Right ventricle myocardium inferior (tissue), 1 donor: ENCODE data around the gene MDH2. TPM values are rescaled to one million over a fixed set of nuclear protein-coding genes. Genes with fewer than 3 reads are reported as not detected.
"Not testable (repeated sequence)": the region's sequence is repeated elsewhere in the genome, so short reads cannot be mapped to it uniquely, and the experiment has no call there.

Experiments used
- ATAC-seq: fragments of 200-7000 bp; cut with Tn5 transposase; one replicate; pipeline ENCODE4 v1.9.1; 2020; ENCODE audit warnings: mild to moderate bottlenecking, moderate library complexity
- DNase-seq: peaks from one replicate; pipeline ENCODE4 v3.0.0; 2021; ENCODE audit errors: missing footprints
- intact Hi-C: fragments of 100-400 bp; cut with DNase I; formaldehyde crosslinking; loops from one replicate; pipeline ENCODE4 v1.11.0; 2022
- total RNA-seq: library from RNA; stranded (reverse); fragmentation: NEBNext Ultra II Directional; extraction: Animal tissue kit (Norgen Biotek cat#: 25700); gene quantifications from one replicate; pipeline ENCODE4 v1.2.1, GENCODE V29; 2021
- donor health status: DM: no; HTN: yes; CAD: no; lungs with severe emphysema.

Gene MDH2
- total RNA-seq, 1 donor from 2014 or later, result 688 TPM

DNA sequence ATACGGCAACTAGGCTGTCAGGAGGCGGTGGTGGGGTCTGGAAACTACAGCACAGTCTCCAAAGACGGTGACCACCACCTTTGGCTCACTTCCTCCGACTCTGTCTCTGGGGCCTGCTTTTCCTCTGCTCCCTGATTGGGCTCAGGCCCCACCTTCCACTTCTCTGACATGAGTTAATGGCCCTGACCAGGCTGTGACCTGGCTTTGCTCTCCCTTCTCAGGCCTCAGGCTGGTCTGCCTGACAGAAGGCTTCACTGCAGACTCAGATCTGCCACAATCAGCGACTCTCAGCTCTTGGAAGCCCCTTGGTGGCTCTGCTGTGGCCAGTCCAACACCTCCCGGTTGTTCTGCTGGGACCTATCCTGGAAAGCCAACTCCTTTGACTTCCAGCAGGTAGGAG, 7.8 kb upstream of the MDH2 start:
- intact Hi-C loops, result no loop called here
- ATAC-seq, result no peak
- no peak for DNase-seq

DNA sequence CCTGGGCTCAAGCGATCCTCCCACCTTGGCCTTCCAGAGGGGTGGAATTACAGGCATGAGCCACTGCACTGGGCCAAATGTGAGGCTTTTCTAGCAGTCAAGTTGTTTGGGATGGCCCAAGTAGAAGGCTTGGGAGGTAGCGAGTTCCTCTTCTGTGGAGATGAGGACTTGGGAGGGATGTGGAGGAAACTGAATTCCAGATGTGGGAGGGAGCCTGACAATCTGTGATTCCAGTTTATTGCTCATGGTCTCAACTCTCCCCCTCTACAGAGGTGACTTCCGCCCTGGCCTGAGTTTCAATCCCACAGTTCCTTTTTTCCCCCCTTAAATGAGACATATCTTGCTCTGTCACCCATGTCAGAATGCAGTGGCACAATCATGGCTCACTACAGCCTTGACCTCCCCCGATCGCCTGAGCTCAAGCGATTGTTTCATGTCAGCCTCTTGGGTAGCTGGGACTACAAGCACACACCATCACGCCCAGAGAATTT, 3.5 kb upstream of the MDH2 start:
- intact Hi-C loops, result no loop called here
- ATAC-seq, result no peak
- no peak for DNase-seq

DNA sequence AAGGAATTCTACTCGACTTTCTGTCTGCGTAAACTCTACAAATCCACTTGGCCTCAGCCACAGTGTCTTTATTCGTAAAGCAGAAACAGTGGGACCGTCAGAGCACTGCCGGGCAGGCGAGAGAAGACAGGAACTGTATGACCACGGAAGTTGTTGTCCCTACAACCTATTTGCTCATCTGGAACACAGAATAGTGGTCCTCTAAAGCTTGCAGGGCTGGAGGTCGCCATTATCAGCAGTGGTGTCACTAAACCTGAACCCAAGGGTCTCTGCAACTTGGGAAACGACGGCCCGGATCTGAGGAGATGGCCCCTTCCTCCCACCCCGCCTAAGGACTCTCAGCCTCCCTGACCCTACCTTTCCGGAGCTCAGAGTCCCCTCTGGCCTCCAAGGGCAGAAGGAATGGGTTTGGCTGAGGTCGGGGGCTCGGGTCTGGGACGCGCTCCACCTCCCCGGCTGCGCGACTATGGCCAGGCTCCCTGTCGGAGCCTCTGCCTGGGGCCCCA, 548 bp upstream of the MDH2 start:
- intact Hi-C loops, result loop anchor here (5.0 kb wide), 1 partner anchor 55 kb away; the partner anchor contains the start of gene TMEM120A

GRCh38 chr7:76048668-76048988, 722 bp downstream of the MDH2 start:
- DNase-seq (no peak), ATAC-seq (peak; percentile 41)
- intact Hi-C loops, result loop anchor here (2.0 to 5.0 kb wide), 2 partner anchors 20 to 56 kb away; partner anchors contain the start of gene TMEM120A

More for the DNA sequence above, 548 bp upstream of the MDH2 start:
- DNase-seq (no peak), ATAC-seq (peak; percentile 1)

DNA sequence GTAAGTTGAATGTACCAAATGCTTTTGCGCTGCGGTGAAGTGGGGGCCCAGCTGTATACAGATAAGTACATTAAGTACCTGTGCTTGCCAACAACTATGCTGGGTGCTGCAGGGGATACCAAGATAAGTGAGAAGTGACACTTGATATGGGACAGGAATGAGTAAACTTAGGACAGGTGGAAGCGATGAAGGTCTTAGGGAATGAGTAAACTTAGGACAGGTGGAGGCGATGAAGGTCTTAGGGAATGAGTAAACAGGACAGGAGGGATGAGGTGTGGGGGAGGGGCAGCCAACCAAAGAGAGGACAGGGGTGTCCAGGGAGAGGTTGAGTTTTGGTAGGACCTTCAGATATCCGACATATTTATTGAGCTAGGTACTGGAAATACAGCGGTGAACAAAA, 1.4 kb downstream of the MDH2 start:
- DNase-seq (no peak), ATAC-seq (no peak)
- intact Hi-C loops, result loop anchor here (2.0 to 5.0 kb wide), 2 partner anchors 20 to 57 kb away; partner anchors contain the start of gene TMEM120A

GRCh38 chr7:76050545-76050944, 2.6 kb downstream of the MDH2 start:
- intact Hi-C loops, result no loop called here
- ATAC-seq, result no peak
- DNase-seq, result no peak

DNA sequence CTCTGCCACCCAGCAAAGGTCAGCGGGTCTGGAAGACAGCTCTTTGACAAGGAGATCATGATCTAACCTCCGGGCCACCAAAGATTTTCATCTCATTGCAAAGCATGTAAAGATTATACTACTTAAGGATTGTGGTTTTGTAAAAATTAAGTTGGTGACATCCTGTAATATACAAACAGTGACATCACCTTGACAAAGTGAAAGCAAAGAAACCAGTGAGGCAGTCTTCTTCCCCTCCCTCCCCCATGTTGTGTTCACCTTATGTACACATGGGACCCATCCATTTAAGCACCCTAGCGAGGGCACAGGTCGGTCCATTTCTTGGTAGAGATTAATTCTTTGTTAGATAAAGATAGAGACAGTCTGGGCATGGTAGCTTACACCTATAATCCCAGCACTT, 3.9 kb downstream of the MDH2 start:
- ATAC-seq (no peak), DNase-seq (no peak)
- intact Hi-C loops, result no loop called here

- ATAC-seq, DNase-seq, intact Hi-C loops: not testable (repeated sequence)
Measured at GRCh38 chr7:76052681-76053080, 4.8 kb downstream of the MDH2 start.

DNA sequence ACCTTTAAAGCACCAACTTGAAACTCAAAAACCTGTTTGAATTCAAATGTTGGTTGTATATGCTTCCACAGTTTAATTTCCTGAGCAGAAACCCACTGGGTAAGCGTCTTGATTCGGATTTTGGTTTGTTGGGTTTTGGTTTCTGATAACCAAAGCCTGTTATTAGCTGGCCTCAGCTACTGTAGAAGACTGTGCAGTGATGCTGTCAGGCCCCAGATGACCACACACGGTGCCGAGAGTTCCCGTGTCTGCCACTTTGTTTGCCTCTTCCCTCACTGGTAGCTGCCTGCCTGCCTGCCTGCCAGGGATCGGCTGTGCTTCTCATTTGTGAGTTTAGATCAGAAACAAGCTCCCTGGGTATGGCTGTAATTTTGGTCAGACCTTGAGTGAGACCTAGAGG, 5.6 kb downstream of the MDH2 start:
- intact Hi-C loops, result no loop called here
- DNase-seq (no peak), ATAC-seq (no peak)

DNA sequence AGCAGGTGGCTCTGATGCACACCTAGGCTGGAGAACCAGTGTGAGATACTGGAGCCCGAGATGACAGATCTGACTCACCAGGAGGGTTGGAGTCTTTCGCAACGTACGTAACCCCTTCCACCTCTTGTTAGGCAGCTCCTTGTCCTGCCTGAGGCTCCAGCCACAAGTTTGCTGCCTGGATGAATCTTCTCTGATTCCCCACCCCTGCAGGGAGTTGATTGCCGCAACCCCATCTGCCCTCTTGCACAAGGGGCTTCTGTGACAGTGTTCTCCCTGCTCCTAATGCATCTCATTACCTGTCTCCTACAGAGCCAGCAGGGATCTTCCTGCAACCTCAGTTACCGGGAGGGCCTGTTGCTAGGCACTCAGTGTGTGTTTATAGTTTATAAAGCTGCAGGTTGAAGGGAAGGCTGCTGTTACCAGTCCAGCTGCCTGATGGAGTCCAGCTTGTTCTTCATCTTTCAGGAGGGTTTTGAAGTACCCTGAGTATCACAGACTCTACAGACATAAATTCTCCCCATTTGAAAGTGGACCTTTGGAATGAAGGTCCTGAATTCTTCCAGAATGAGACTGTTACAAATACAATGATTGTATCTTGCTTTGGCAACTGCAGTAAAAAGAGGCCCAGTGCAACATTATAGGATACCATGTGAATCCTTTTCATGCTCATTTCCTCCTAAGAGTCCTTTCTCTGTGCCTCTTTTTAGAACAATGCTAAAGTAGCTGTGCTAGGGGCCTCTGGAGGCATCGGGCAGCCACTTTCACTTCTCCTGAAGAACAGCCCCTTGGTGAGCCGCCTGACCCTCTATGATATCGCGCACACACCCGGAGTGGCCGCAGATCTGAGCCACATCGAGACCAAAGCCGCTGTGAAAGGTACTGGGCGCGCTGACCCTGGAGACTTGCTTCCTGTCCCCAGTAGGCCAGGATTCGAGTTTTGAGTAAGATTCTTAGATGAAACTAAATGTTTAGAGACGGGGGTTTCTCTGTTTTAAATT, 6.5 kb downstream of the MDH2 start:
- peak; percentile 55 for ATAC-seq
- intact Hi-C loops, result no loop called here
- no peak for DNase-seq

GRCh38 chr7:76056241-76056640, 8.3 kb downstream of the MDH2 start:
- DNase-seq (no peak), ATAC-seq (no peak)
- intact Hi-C loops, result no loop called here

- ATAC-seq (no peak), DNase-seq (no peak)
- intact Hi-C loops, result no loop called here
Measured at GRCh38 chr7:76057103-76057812, 9.4 kb downstream of the MDH2 start.

GRCh38 chr7:76057813-76058145, 9.9 kb downstream of the MDH2 start:
- DNase-seq (no peak), ATAC-seq (no peak)
- intact Hi-C loops, result no loop called here

DNA sequence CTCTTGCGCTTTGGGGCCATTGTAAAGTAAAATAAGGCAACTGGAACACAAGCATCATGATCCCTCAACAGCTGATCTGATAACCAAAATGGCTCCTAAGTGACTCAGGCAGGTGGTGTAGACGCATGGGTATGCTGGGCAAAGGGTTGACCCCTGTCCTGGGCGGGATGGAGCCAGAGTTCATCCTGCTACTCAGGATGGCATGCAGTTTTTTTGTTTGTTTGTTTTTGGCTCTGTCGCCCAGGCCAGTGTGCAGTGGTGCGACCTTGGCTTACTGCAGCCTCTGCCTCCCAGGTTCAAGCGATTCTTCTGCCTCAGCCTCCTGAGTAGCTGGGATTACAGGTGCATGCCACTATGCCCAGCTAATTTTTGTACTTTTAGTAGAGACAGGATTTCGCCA, 10.8 kb downstream of the MDH2 start:
- DNase-seq, ATAC-seq, intact Hi-C loops: not testable (repeated sequence)

DNA sequence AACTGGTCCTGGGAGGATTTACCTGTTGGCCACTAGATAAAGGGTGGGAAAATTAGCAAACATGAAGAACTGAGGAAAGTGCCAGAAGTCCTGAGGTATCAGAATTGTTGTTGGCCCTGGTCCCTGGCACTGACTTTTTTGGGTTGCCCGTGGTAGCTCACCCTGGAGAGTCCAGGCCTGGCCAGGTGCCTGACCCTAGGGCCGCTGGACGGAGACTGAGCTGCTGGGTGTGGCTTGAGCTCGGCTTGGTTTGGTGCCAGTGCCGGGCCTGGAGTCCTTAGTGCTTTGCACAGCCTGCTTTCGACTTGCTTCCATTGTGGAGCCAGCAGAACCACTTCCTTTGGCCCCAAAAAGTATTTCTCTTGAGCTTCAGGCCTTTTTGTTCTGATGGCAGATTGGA, 12.9 kb downstream of the MDH2 start:
- intact Hi-C loops, result no loop called here
- peak; percentile 68 for ATAC-seq

GRCh38 chr7:76062254-76062653, 14.3 kb downstream of the MDH2 start:
- ATAC-seq (no peak), DNase-seq (no peak)
- intact Hi-C loops, result no loop called here

More for the DNA sequence above, 12.9 kb downstream of the MDH2 start:
- DNase-seq, result peak; percentile 88

DNA sequence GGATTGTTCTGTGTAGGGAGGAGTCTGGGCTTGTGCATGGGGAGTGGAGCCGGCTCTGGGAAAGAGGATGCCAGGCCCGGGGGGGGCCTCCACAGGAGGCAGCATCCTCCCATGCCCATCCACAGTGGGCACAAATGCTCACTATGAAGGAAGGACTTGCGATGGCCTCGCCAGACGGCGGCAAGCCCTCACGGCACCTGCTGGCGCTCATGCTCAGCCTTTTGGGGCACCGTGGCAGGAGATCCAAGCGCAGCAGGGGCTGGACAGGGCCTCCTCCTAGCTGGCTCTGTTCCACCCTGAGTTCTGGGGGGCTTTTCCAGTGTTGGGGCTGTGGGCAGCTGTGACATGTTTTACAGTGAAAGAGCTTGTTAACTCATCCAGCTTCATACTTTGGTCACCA, 15.2 kb downstream of the MDH2 start:
- ATAC-seq (no peak), DNase-seq (no peak)
- intact Hi-C loops, result no loop called here

- intact Hi-C loops, result no loop called here
- ATAC-seq (peak; percentile 47), DNase-seq (peak; percentile 84)
Measured at GRCh38 chr7:76063525-76063924, 15.6 kb downstream of the MDH2 start.

- no peak for ATAC-seq
- intact Hi-C loops, result no loop called here
Measured at GRCh38 chr7:76064208-76064970, 16.5 kb downstream of the MDH2 start.

More at GRCh38 chr7:76064208-76064970, 16.5 kb downstream of the MDH2 start:
- no peak for DNase-seq
